ENCODE data around the gene FAM241B.

The FAM241B gene

GRCh38 chr10:69668721-69669120 lies 38.7 kb downstream of the FAM241B start:
- DNase-seq = no peak

- no peak for DNase-seq
Measured at GRCh38 chr10:69669409-69669808, 39.4 kb downstream of the FAM241B start.

- DNase-seq = no peak
Measured at GRCh38 chr10:69673521-69673920, 43.5 kb downstream of the FAM241B start.

GRCh38 chr10:69674786-69675185 lies 44.7 kb downstream of the FAM241B start:
- no peak for DNase-seq

GRCh38 chr10:69676301-69676700 lies 46.3 kb downstream of the FAM241B start:
- no peak for DNase-seq

- no peak for DNase-seq
Measured at GRCh38 chr10:69677985-69678654, 48.1 kb downstream of the FAM241B start.

GRCh38 chr10:69679736-69680135 lies 49.7 kb downstream of the FAM241B start:
- no peak for DNase-seq

- DNase-seq = no peak
Measured at GRCh38 chr10:69680610-69681009, 50.6 kb downstream of the FAM241B start.

- DNase-seq = no peak
Measured at GRCh38 chr10:69681436-69681835, 51.4 kb downstream of the FAM241B start.

- DNase-seq = no peak
Measured at GRCh38 chr10:69682955-69683474, 53.0 kb downstream of the FAM241B start.

Data from inflammatory macrophage treated with lipopolysaccharide for 1 hour (primary cell).